Measurements from ENCODE around the gene METTL14. TPM values are rescaled to one million over a fixed set of nuclear protein-coding genes. Genes with fewer than 3 reads are reported as not detected.

METTL14 gene
- total RNA-seq, 1 experiment from 2014 or later = 51.1 TPM

DNA sequence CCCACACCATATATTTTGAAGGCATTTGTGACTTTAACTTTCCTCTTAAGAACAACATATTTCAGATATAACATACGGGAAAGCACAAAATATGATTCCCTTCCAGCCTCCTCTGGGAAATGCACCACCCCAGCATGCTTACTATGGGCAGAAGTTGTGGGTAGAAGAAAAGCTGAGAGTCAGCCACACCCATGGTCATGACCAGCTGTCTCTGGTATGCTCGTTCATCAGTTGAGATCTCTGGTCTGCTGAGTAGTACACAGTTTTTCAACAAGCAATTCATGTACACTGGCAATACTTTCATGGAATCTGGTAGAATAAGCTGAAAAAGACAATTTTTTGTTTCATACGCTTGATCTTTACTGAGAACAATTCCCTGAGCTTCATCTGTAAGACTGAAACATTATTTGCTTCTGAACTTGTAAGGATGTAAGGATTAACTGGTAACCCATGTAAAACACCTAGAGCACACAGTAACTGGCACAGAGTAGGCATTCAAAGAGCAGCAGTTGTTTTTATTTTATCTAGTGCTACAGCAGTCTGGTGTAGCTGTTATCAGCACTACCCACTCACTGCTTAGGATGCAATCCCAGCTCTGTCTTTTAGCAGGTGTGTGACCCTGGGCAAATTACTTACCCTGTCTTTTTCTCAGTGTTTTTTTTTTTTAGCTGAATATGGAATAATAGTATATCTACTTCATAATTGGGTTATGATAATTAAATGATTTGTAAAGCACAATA is 47.6 kb downstream of the METTL14 start:
- no peak for ATAC-seq
- H3K4me3 Mint-ChIP-seq = no peak overlapping the region
- ChIA-PET POLR2A (no interaction called here), CTCF (no interaction called here)
- DNase-seq (ENCODE audit: low spot score) = no peak
- peaks cover 47% of the 10 kb centered on the region for H3K36me3 Mint-ChIP-seq
- TF ChIP-seq, protein P1, sequence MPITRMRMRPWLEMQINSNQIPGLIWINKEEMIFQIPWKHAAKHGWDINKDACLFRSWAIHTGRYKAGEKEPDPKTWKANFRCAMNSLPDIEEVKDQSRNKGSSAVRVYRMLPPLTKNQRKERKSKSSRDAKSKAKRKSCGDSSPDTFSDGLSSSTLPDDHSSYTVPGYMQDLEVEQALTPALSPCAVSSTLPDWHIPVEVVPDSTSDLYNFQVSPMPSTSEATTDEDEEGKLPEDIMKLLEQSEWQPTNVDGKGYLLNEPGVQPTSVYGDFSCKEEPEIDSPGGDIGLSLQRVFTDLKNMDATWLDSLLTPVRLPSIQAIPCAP (CRISPR knock-in tag; IDR thresholded peaks at IDR 0.05) = no peak
- TF ChIP-seq ELF4 (CRISPR knock-in tag; IDR thresholded peaks at IDR 0.05; ENCODE audit: low read depth) (no peak), TP53 (CRISPR knock-in tag; IDR thresholded peaks at IDR 0.05) (no peak), SMAD4 (CRISPR knock-in tag; IDR thresholded peaks at IDR 0.05) (no peak), MXD4 (CRISPR knock-in tag; IDR thresholded peaks at IDR 0.05; ENCODE audit: borderline replicate concordance) (no peak), OVOL2 (CRISPR knock-in tag; IDR thresholded peaks at IDR 0.05; ENCODE audit: borderline replicate concordance) (no peak)
- TF ChIP-seq, protein P2, sequence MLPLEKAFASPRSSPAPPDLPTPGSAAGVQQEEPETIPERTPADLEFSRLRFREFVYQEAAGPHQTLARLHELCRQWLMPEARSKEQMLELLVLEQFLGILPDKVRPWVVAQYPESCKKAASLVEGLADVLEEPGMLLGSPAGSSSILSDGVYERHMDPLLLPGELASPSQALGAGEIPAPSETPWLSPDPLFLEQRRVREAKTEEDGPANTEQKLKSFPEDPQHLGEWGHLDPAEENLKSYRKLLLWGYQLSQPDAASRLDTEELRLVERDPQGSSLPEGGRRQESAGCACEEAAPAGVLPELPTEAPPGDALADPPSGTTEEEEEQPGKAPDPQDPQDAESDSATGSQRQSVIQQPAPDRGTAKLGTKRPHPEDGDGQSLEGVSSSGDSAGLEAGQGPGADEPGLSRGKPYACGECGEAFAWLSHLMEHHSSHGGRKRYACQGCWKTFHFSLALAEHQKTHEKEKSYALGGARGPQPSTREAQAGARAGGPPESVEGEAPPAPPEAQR (CRISPR knock-in tag; IDR thresholded peaks at IDR 0.05) = no peak
- H3K27ac Mint-ChIP-seq = no peak overlapping the region
- no peaks in the 10 kb centered on the region for H3K4me1 Mint-ChIP-seq
- no peaks in the 10 kb centered on the region for H3K27me3 Mint-ChIP-seq (ENCODE audit: low read depth)
- no peaks in the 10 kb centered on the region for H3K9me3 Mint-ChIP-seq

DNA sequence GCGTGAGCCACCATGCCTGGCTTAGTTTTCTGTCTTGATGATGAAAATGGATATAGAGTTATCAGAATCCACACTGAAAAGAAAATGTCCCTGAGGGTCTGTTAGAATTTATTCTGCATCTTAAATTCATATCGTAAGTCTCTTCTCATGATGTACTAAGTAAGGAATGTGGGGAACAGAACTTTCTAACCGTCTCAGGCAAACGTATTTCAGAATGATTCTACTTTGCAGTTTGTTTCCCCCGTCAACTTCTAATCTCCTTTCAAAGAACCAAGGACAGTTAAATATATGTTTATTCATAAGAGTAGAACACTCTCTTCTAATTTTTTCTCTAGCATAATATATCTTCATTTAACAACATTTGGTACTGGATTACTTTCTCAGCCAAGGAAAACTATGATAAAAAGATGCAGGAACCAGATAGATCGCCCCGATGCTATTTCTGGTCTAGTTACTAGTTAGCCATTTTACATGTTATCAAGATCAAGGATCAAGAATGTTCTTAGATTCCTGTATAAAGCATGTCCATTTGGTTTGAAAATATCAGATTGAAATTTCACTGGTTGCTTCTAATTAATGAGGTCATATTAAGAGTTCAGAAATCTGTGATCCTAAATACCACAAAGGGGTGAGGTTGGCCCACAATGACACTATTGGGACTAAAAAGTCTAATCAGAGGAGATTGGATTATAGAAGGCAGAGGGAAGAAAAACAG is 49.5 kb downstream of the METTL14 start:
- Mint-ChIP-seq H3K4me3 (no peak overlapping the region), H3K36me3 (peaks cover 49% of the 10 kb centered on the region), H3K27me3 (ENCODE audit: low read depth) (no peaks in the 10 kb centered on the region), H3K4me1 (peaks cover 8% of the 10 kb centered on the region), H3K27ac (no peak overlapping the region), H3K9me3 (no peaks in the 10 kb centered on the region)
- no peak for ATAC-seq
- POLR2A ChIA-PET = no interaction called here
- TF ChIP-seq, protein P3, sequence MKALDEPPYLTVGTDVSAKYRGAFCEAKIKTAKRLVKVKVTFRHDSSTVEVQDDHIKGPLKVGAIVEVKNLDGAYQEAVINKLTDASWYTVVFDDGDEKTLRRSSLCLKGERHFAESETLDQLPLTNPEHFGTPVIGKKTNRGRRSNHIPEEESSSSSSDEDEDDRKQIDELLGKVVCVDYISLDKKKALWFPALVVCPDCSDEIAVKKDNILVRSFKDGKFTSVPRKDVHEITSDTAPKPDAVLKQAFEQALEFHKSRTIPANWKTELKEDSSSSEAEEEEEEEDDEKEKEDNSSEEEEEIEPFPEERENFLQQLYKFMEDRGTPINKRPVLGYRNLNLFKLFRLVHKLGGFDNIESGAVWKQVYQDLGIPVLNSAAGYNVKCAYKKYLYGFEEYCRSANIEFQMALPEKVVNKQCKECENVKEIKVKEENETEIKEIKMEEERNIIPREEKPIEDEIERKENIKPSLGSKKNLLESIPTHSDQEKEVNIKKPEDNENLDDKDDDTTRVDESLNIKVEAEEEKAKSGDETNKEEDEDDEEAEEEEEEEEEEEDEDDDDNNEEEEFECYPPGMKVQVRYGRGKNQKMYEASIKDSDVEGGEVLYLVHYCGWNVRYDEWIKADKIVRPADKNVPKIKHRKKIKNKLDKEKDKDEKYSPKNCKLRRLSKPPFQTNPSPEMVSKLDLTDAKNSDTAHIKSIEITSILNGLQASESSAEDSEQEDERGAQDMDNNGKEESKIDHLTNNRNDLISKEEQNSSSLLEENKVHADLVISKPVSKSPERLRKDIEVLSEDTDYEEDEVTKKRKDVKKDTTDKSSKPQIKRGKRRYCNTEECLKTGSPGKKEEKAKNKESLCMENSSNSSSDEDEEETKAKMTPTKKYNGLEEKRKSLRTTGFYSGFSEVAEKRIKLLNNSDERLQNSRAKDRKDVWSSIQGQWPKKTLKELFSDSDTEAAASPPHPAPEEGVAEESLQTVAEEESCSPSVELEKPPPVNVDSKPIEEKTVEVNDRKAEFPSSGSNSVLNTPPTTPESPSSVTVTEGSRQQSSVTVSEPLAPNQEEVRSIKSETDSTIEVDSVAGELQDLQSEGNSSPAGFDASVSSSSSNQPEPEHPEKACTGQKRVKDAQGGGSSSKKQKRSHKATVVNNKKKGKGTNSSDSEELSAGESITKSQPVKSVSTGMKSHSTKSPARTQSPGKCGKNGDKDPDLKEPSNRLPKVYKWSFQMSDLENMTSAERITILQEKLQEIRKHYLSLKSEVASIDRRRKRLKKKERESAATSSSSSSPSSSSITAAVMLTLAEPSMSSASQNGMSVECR (CRISPR knock-in tag; IDR thresholded peaks at IDR 0.05; ENCODE audit: borderline replicate concordance) = no peak
- TF ChIP-seq, protein P4, sequence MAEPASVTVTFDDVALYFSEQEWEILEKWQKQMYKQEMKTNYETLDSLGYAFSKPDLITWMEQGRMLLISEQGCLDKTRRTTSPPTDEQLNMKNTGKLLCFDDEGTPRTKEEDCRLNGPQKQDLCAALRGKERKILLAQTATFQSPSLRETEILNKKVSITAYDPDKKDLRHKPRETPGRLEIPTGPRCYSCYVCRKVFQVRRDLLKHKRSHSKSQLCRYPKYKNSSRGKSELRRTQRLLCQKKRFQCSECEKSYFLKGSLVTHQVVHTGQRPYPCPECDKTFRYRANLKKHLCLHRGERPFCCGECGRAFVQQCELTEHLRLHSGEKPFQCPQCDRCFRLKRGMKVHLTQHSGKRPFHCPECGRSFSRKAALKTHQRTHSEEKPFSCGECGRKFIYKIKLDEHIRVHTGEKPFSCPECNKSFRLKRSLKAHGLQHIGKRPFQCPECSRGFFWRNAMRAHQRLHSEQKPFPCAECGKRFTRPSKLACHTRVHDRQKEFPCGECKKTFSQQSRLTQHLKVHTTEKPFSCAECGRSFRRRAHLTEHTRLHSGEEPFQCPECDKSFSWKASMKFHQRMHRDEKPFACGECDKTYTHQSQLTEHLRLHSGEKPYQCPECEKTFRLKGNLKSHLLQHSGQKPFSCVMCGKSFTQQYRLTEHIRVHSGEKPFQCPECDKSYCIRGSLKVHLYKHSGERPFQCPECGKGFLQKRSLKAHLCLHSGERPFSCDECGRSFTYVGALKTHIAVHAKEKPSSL (CRISPR knock-in tag; conservative IDR thresholded peaks at IDR 0.05) = no peak
- TF ChIP-seq SP1 (CRISPR knock-in tag; conservative IDR thresholded peaks at IDR 0.05) = no peak
- TF ChIP-seq, protein P5, sequence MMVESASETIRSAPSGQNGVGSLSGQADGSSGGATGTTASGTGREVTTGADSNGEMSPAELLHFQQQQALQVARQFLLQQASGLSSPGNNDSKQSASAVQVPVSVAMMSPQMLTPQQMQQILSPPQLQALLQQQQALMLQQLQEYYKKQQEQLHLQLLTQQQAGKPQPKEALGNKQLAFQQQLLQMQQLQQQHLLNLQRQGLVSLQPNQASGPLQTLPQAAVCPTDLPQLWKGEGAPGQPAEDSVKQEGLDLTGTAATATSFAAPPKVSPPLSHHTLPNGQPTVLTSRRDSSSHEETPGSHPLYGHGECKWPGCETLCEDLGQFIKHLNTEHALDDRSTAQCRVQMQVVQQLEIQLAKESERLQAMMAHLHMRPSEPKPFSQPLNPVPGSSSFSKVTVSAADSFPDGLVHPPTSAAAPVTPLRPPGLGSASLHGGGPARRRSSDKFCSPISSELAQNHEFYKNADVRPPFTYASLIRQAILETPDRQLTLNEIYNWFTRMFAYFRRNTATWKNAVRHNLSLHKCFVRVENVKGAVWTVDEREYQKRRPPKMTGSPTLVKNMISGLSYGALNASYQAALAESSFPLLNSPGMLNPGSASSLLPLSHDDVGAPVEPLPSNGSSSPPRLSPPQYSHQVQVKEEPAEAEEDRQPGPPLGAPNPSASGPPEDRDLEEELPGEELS (CRISPR knock-in tag; IDR thresholded peaks at IDR 0.05) = no peak
- no peak for TF ChIP-seq MXD4 (CRISPR knock-in tag; IDR thresholded peaks at IDR 0.05; ENCODE audit: borderline replicate concordance)
- TF ChIP-seq, protein P6, sequence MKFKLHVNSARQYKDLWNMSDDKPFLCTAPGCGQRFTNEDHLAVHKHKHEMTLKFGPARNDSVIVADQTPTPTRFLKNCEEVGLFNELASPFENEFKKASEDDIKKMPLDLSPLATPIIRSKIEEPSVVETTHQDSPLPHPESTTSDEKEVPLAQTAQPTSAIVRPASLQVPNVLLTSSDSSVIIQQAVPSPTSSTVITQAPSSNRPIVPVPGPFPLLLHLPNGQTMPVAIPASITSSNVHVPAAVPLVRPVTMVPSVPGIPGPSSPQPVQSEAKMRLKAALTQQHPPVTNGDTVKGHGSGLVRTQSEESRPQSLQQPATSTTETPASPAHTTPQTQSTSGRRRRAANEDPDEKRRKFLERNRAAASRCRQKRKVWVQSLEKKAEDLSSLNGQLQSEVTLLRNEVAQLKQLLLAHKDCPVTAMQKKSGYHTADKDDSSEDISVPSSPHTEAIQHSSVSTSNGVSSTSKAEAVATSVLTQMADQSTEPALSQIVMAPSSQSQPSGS (CRISPR knock-in tag; IDR thresholded peaks at IDR 0.05; ENCODE audit: borderline replicate concordance, low read depth) = no peak
- no peak for TF ChIP-seq GRHL2 (CRISPR knock-in tag; IDR thresholded peaks at IDR 0.05; ENCODE audit: insufficient replicate concordance, severe bottlenecking)
- TF ChIP-seq, protein P7, sequence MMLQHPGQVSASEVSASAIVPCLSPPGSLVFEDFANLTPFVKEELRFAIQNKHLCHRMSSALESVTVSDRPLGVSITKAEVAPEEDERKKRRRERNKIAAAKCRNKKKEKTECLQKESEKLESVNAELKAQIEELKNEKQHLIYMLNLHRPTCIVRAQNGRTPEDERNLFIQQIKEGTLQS (CRISPR knock-in tag; conservative IDR thresholded peaks at IDR 0.05) = no peak
- TF ChIP-seq ZNF396 (CRISPR knock-in tag; IDR thresholded peaks at IDR 0.05; ENCODE audit: borderline replicate concordance) = no peak
- TF ChIP-seq, protein P8, sequence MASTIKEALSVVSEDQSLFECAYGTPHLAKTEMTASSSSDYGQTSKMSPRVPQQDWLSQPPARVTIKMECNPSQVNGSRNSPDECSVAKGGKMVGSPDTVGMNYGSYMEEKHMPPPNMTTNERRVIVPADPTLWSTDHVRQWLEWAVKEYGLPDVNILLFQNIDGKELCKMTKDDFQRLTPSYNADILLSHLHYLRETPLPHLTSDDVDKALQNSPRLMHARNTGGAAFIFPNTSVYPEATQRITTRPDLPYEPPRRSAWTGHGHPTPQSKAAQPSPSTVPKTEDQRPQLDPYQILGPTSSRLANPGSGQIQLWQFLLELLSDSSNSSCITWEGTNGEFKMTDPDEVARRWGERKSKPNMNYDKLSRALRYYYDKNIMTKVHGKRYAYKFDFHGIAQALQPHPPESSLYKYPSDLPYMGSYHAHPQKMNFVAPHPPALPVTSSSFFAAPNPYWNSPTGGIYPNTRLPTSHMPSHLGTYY (CRISPR knock-in tag; IDR thresholded peaks at IDR 0.05) = no peak
- no peak for TF ChIP-seq NR1H2 (CRISPR knock-in tag; IDR thresholded peaks at IDR 0.05)
- CTCF ChIA-PET = interaction anchor here (0.7 kb wide), 1 partner anchor 194 kb away, joined by 4 read pairs; no protein-coding TSS in a partner anchor
- no peak for DNase-seq (ENCODE audit: low spot score)

All from WTC11 (cell line).